GM18861 (cell line): ENCODE results near the gene METTL4.
"Not testable (repeated sequence)": the region's sequence is repeated elsewhere in the genome, so short reads cannot be mapped to it uniquely, and the experiment has no call there.

Experiments
- ATAC-seq: cut with Tn5 transposase; IDR thresholded peaks from one replicate; pipeline ENCODE4 v1.9.1; 2021; ENCODE audit not compliant: unreplicated experiment

Gene METTL4

GRCh38 chr18:2524794-2525198 is 46.5 kb downstream of the METTL4 start:
- not testable (repeated sequence) for ATAC-seq

- ATAC-seq: no peak
Observed at GRCh38 chr18:2522112-2522511, 49.2 kb downstream of the METTL4 start.

- ATAC-seq: no peak
Observed at GRCh38 chr18:2518473-2518872, 52.8 kb downstream of the METTL4 start.

GRCh38 chr18:2515908-2516625 is 55.2 kb downstream of the METTL4 start:
- ATAC-seq: peak; percentile 76

- ATAC-seq: no peak
Observed at GRCh38 chr18:2515171-2515787, 56.0 kb downstream of the METTL4 start.

GRCh38 chr18:2513616-2514015 is 57.7 kb downstream of the METTL4 start:
- no peak for ATAC-seq

GRCh38 chr18:2512059-2512458 is 59.2 kb downstream of the METTL4 start:
- no peak for ATAC-seq

- no peak for ATAC-seq
Observed at GRCh38 chr18:2511451-2511850, 59.9 kb downstream of the METTL4 start.

GRCh38 chr18:2510416-2510815 is 60.9 kb downstream of the METTL4 start:
- ATAC-seq: no peak

GRCh38 chr18:2508678-2509077 is 62.6 kb downstream of the METTL4 start:
- ATAC-seq: no peak

- ATAC-seq: no peak
Observed at GRCh38 chr18:2508155-2508554, 63.1 kb downstream of the METTL4 start.

GRCh38 chr18:2504642-2505041 is 66.7 kb downstream of the METTL4 start:
- ATAC-seq: no peak

- ATAC-seq: no peak
Observed at GRCh38 chr18:2502880-2503279, 68.4 kb downstream of the METTL4 start.

- no peak for ATAC-seq
Observed at GRCh38 chr18:2502394-2502793, 68.9 kb downstream of the METTL4 start.

- no peak for ATAC-seq
Observed at GRCh38 chr18:2497797-2498196, 73.5 kb downstream of the METTL4 start.

- no peak for ATAC-seq
Observed at GRCh38 chr18:2495381-2495780, 75.9 kb downstream of the METTL4 start.

- ATAC-seq: no peak
Observed at GRCh38 chr18:2494921-2495320, 76.4 kb downstream of the METTL4 start.
